ENCODE data around the gene NPHS1.

The NPHS1 gene

GRCh38 chr19:35807633-35808032 lies 44.7 kb downstream of the NPHS1 start:
- H3K27me3 ChIP-seq (ENCODE audit: insufficient read depth, low read depth, severe bottlenecking): no peaks in the 10 kb centered on the region
- H3K27ac ChIP-seq: no peak overlapping the region
- H3K36me3 ChIP-seq: no peaks in the 10 kb centered on the region
- no peaks in the 10 kb centered on the region for H3K9me3 ChIP-seq (ENCODE audit: severe bottlenecking)
- H3K4me3 ChIP-seq (ENCODE audit: low read depth, low read length): no peak overlapping the region
- no peak for TF ChIP-seq CTCF (IDR thresholded peaks at IDR 0.05; ENCODE audit: low read depth, low read length)
- DNase-seq: no peak

- H3K27ac ChIP-seq: no peak overlapping the region
- no peaks in the 10 kb centered on the region for H3K27me3 ChIP-seq (ENCODE audit: insufficient read depth, low read depth, severe bottlenecking)
- no peak for TF ChIP-seq CTCF (IDR thresholded peaks at IDR 0.05; ENCODE audit: low read depth, low read length)
- H3K9me3 ChIP-seq (ENCODE audit: severe bottlenecking): no peaks in the 10 kb centered on the region
- H3K36me3 ChIP-seq: no peaks in the 10 kb centered on the region
- no peak for DNase-seq
- no peak overlapping the region for H3K4me3 ChIP-seq (ENCODE audit: low read depth, low read length)
These were observed 45.7 kb downstream of the NPHS1 start for GRCh38 chr19:35806597-35806996.

- no peak for TF ChIP-seq CTCF (IDR thresholded peaks at IDR 0.05; ENCODE audit: low read depth, low read length)
- no peaks in the 10 kb centered on the region for H3K36me3 ChIP-seq
- no peak overlapping the region for H3K27ac ChIP-seq
- no peaks in the 10 kb centered on the region for H3K9me3 ChIP-seq (ENCODE audit: severe bottlenecking)
- no peaks in the 10 kb centered on the region for H3K27me3 ChIP-seq (ENCODE audit: insufficient read depth, low read depth, severe bottlenecking)
- no peak for DNase-seq
- H3K4me3 ChIP-seq (ENCODE audit: low read depth, low read length): no peak overlapping the region
These were observed 46.7 kb downstream of the NPHS1 start for GRCh38 chr19:35805526-35806102.

GRCh38 chr19:35801828-35802227 lies 50.5 kb downstream of the NPHS1 start:
- Histone ChIP-seq H3K9me3 (ENCODE audit: severe bottlenecking) (no peaks in the 10 kb centered on the region), H3K36me3 (no peaks in the 10 kb centered on the region), H3K4me3 (ENCODE audit: low read depth, low read length) (no peak overlapping the region), H3K27me3 (ENCODE audit: insufficient read depth, low read depth, severe bottlenecking) (no peaks in the 10 kb centered on the region), H3K27ac (no peak overlapping the region)
- no peak for TF ChIP-seq CTCF (IDR thresholded peaks at IDR 0.05; ENCODE audit: low read depth, low read length)
- DNase-seq: no peak

GRCh38 chr19:35797663-35798062 lies 54.6 kb downstream of the NPHS1 start:
- Histone ChIP-seq H3K27ac (no peak overlapping the region), H3K27me3 (ENCODE audit: insufficient read depth, low read depth, severe bottlenecking) (no peaks in the 10 kb centered on the region), H3K4me3 (ENCODE audit: low read depth, low read length) (no peak overlapping the region), H3K36me3 (no peaks in the 10 kb centered on the region), H3K9me3 (ENCODE audit: severe bottlenecking) (no peaks in the 10 kb centered on the region)
- DNase-seq: no peak
- no peak for TF ChIP-seq CTCF (IDR thresholded peaks at IDR 0.05; ENCODE audit: low read depth, low read length)

All from WERI-Rb-1 (cell line).